ENCODE measurements around the gene SMIM20. TPM values are rescaled to one million over a fixed set of nuclear protein-coding genes. Genes with fewer than 3 reads are reported as not detected.

Gene SMIM20
- total RNA-seq, 1 donor from 2014 or later, result 14.7 TPM

DNA sequence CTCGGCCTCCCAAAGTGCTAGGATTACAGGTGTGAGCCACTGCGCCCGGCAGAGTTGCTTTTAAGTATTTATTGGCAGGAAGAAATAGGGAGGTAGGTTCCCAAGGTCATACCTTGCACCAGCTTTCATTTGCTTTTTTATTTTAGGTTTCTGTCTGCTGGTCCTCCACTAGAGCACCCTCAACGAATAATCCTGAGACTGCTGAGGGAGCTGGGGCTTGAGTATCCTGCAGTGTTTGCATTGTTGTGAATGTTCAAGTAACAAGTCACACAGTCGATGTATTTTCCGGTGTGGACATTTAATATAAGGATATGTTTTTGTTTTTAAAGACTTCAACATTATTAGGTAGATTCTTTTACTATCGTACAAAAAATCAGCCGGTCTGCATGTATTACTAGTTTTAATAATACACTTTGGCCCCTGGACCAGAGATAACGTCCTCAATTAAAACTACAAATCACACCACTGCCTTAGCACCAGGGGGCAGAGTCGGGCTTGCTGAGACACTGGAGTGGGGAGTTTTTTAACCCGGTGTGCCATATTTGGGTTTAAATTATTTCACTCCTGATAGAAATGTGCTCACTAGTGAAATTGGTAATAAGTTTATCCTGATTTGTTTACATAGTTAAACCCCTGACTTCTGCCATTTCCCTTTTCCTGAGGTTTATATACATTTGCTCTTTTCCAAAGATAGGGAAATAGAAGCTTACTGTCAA is 11.6 kb downstream of the SMIM20 start:
- DNase-seq (ENCODE audit: low spot score in 2 of 2), result peak in 1 of 2 donors; percentile 39
- FAIRE-seq, result no peak

GRCh38 chr4:25926462-25926861 is 12.4 kb downstream of the SMIM20 start:
- DNase-seq (ENCODE audit: low spot score in 2 of 2) (no peak), FAIRE-seq (no peak)

DNA sequence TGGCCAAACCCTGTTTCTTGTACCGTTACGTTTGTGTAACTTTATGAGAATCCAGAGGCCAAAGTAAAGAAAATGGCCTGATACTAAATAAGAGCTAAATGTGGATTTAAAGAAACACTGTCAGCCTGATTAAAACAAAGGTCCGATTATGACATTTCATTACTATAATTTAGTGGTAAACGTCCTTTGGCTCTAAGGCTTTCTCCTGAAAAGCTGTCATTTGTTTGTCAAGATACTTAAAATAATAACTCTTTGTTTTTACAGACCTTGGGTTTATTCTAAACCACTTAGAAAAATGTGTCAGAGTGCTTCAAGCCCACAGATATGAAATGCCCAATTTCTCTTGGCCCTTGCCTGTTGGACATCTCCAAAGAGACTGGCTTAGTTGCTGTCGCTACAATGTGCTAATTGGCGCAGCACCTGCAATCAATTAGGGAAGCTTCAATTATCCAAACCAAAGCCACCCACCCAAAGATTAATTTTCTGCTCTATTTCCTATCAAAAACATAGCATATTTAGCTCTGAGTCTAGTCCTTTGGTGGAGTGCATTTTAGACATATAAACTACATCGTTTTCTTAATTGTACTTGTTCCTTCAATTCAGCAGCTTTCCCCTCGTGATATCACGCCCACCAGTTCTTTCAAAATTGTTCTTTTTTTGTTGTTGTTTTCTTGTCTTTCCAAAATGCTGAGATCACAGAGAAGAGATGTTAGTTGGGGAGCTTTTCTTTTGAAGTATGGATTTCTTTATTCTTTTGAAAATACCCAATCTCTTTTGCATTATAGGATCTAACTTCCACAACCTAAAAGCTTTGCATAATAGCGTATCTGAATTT is 13.6 kb downstream of the SMIM20 start:
- no peak for DNase-seq (ENCODE audit: low spot score in 2 of 2)
- FAIRE-seq, result no peak

DNA sequence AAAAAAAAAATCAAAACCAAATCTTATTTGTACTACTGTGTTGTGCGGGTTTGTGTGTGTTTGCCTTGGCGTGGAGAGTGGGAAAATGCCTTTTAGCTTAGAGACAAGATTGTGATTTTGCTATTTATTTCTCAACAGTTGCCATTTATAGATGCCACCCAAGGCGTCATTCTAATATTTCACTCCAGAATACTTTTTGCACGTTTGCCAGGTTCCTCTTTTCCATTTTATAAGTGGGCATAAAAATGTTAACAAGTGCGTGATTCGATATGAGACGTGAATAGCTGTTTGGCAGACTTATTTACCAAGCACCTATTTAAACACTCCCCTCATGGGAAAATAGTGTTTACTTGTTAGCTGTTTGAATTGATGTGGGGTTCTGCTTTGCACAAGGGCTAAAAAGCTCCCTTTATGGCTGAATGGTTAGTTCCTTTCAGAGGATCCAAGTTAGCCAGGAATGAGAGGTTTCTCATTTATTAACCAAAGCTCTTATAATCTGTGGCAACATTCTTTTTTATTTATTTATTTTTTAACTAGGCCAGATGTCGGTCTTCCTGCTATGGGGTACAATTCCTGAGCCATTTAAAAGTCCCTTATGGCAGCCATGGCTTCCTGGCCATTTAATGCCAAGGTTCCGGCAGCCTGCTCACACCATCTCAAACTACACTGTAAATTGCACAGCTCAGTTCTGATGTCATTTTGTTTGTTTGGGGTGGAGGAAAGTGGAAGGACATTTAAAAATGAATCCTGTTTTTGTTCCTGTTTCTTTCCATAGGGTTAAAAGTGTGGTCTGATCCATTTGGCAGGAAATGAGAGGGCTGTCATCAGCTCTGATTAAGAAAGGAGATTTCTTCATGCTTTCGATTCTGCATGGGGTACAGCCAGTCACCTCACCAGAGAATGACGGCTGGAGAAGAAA is 14.6 kb downstream of the SMIM20 start:
- no peak for DNase-seq (ENCODE audit: low spot score in 2 of 2)
- FAIRE-seq, result no peak

DNA sequence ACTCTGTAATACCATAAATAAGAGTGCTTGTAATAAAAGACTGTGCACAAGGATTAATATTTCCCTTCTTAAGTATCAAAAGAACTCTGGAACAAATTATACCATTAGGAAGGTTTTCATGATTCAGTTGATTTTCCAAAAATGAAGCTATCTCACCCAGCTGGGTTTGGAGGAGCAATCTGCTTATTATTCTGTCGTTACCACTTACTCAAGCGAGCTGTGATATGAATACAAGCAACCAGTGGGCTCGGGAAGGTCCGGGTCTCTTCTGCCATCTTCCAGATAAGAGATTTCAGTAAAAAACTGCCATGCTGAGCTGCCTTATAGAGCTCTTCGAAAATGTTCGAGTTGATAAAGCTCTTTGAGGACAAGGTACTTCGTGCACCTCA is 15.3 kb downstream of the SMIM20 start:
- DNase-seq (ENCODE audit: low spot score in 2 of 2), result no peak
- FAIRE-seq, result no peak

GRCh38 chr4:25930731-25931354 is 16.8 kb downstream of the SMIM20 start:
- DNase-seq (ENCODE audit: low spot score in 2 of 2), result no peak
- FAIRE-seq, result no peak

DNA sequence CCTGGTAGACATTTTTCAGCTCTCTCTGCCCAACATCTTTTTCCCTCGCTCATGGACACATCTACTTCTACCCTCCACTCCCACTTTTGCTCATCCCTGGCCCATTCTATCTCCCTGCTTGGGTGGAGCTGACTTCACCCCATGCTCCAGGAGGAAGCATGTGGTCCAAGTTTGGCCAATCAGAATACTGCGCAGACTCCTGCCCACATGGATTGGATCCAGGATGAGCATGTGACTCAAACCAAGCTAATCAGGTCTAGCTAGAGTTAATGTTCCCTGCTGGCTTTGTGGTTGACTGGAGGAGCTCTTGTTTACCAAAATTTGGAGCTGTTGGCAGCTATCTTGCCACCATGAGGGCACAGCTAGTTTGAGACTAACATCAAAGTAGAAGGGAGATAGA is 22.7 kb downstream of the SMIM20 start:
- DNase-seq (ENCODE audit: low spot score in 2 of 2) (no peak), FAIRE-seq (no peak)

DNA sequence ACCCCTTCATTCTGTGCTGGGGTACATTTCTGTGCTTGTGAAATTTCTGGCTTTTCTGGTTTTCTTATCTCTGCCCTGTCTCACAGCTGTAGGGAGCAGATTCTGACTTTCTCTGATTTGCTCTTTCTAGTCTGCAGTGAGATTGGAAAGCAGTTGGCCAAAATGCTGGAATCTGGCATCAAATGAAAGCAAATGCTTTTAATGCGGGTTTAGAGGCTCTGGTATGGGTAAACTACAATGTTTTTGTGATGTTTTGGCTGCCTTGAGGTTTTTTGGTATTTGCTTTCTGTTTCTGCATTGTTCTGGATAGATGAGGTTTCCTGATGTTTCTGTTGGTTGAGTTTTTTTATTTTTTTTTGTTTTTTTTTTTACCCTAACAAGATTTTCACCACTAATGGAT is 23.8 kb downstream of the SMIM20 start:
- FAIRE-seq, result no peak
- DNase-seq (ENCODE audit: low spot score in 2 of 2), result no peak

DNA sequence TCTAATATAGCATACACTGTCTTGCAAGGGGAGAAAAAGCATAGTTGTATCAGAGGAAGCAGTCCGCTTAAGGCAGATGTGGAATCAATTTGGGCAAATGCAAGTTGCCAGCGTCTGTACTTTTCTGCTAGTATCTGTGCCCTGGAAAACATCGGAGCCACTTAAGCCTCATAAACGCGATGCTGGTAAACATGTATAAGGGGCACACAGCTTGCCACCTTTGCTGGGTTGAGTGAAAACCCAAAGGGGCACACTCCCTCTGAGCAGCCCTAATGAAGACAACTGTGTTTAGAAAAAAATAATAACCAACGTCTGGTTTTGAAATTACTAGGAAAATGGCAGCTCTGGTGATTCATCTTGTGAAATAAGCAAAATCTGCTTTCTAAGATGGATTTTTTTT is 24.3 kb downstream of the SMIM20 start:
- FAIRE-seq (no peak), DNase-seq (ENCODE audit: low spot score in 2 of 2) (no peak)

DNA sequence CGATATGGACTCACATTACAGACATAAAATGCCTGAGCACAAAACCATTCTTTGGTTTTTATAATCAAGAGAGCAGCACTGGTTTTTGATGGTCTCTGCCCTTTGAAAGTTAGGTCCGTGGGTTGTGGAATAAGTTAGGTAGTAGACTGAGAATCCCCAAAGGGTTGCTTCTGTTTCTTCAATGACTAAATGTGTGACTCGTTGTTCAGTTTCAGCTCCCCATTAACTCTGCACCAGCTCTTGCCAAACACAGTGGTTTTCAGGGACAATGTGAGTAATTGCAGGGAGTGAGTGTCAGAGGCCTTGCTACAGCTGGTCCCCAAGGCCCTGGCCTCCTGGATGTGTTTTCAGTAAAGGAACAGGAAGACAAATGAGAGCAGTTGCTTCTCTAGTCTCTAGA is 24.8 kb downstream of the SMIM20 start:
- FAIRE-seq (no peak), DNase-seq (ENCODE audit: low spot score in 2 of 2) (no peak)

DNA sequence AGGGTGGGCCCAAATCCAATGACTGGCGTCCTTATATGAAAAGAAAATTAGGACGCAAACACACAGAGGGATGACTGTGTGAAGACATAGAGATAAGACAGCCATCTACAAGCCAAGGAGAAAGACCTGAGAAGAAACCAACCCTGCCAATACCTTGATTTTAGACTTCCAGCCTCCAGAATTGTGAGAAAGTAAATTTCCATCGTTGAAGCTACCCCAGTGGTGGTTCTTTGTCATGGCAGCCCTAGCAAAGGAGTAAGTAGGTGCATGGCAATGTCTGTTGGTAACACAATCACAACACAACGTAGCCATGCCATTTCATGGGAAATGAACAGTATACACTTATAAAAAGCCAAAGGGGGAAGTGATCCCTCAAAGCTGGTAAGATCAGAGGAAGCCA is 25.3 kb downstream of the SMIM20 start:
- FAIRE-seq (no peak), DNase-seq (ENCODE audit: low spot score in 2 of 2) (no peak)

DNA sequence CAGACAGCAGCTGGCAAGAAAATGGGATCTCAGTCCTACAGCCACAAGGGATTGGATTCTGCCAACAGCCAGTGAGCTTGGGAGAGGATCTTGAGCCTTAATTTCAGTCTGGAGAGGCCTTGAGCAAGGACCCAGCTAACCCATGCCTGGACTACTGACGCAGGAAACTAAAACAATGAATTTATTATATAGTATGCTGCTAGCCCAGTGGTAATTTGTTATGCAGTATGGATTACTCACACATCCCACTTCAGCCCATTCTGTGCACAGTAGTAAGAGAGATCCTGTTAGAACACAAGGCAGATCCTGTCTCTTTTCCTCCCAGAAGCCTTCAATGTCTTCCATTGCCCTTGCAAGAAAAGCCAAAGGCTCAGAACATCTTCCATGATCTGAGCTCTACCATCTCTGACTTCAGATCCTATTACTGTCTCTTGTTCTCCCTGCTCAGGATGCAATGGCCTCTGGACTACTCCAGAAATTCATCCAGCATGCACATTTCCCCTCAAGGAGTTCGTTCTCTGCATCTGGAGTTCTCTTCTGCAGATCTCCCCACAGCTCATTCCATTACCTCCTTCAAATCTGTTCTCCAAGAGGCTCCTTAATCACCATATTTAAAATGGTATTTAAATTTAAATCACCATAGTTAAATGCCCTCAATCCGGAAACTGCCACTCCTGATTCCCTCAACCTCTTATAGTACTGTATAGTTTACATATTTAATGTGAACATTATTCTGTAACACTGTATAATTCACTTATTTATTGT is 27.6 kb downstream of the SMIM20 start:
- DNase-seq (ENCODE audit: low spot score in 2 of 2), result no peak
- FAIRE-seq, result no peak

- DNase-seq (ENCODE audit: low spot score in 2 of 2) (no peak), FAIRE-seq (no peak)
These were observed 29.3 kb downstream of the SMIM20 start for GRCh38 chr4:25943312-25943711.

GRCh38 chr4:25943805-25944204 is 29.8 kb downstream of the SMIM20 start:
- DNase-seq (ENCODE audit: low spot score in 2 of 2) (no peak), FAIRE-seq (no peak)

- FAIRE-seq (no peak), DNase-seq (ENCODE audit: low spot score in 2 of 2) (no peak)
These were observed 34.0 kb downstream of the SMIM20 start for GRCh38 chr4:25948051-25948450.

- DNase-seq (ENCODE audit: low spot score in 2 of 2) (no peak), FAIRE-seq (no peak)
These were observed 35.2 kb downstream of the SMIM20 start for GRCh38 chr4:25949173-25949748.

DNA sequence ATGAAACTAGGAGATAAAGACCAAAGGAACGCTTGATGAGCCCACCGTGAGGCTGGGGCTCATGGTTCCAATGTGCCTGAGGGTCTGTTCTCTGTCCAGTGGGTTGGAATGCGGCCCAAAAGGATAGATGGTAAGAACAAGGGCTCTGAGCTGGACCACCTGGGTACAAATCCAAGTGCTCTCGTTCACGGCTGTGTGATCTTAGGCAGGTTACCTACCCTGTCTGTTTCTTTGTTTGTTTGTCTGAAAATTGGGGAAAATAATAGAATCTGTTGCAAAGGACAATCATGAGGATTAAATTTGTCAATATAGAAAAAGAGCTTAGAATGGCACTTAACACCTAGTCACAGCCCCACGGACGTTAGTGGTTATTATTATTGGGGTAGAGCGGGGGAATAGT is 36.0 kb downstream of the SMIM20 start:
- DNase-seq (ENCODE audit: low spot score in 2 of 2), result no peak
- no peak for FAIRE-seq

DNA sequence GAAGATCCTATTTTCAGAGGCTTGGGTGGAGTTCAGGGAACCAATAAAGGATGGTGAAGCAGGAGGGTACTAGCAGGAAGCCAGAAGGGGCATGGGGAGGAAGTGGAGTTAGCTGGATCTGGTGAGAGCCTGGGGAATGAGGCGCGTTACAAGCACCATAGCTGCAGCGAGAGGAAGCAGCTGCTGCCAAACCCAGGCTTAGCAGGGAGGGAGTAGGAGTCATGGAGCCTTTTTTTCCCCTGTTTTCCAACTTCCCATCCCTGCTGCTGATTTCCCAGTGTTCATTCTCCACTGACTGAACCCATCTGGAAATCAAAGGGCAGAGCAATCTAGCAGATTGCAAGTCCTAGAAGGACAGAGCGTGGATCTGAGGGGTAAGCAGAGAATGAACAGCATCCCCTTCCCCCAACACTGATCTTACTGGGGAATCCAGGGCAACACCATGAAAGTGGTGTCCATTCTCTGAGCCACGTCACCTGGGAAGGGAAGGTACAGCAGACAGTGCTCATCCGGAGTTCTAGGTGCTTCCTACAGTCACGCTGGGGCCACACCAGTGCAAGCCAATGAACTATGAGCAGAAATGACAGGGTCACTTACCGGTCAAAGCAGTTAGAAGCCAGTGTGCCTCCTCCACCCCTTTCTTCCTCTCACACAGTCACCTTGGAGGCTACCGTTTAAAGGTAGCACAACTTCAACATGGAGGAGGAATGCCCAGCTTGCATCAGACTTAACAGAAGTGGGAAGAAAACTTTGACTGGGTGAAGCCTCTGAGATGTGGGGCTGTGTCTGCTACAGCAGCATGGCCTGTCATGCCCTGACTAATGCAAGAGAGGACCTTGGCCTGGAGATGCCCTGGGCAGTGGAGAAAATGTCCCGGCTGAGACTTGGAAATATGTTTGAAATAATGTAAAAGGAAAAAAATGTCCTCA is 36.7 kb downstream of the SMIM20 start:
- FAIRE-seq (no peak), DNase-seq (ENCODE audit: low spot score in 2 of 2) (no peak)
